Esophagus muscularis mucosa (tissue), 4 donors: ENCODE data around the gene CFAP54.

ENCODE experiments used
- EP300 ChIP-seq: sonication (generic); formaldehyde crosslinking; IDR thresholded peaks from one replicate; pipeline ENCODE4 v1.6.1; 2017; ENCODE audit warnings: antibody characterized with exemption
- POLR2A ChIP-seq: fragments of 450-650 bp; IDR thresholded peaks from one replicate; pipeline ENCODE4 v1.6.1; 2017; ENCODE audit warnings: antibody characterized with exemption, moderate library complexity, mild to moderate bottlenecking, low read depth
- POLR2AphosphoS5 ChIP-seq, 2 donors: sonication (generic); formaldehyde crosslinking; IDR thresholded peaks; one replicate each; pipeline ENCODE4 v1.6.1; 2017; ENCODE audit warnings: antibody characterized with exemption in 2 of 2
- TF ChIP-seq, protein P1 (sequence below), 3 experiments: fragments of 200-600 bp in 2 of 3; fragments of 450-650 bp in 1 of 3; sonication (generic) in 2 of 3; IDR thresholded peaks; one replicate each; pipeline ENCODE4 v1.5.1; 2017 to 2019; ENCODE audit warnings: antibody characterized with exemption in 3 of 3, mild to moderate bottlenecking in 2 of 3, moderate library complexity in 1 of 3

DNA sequence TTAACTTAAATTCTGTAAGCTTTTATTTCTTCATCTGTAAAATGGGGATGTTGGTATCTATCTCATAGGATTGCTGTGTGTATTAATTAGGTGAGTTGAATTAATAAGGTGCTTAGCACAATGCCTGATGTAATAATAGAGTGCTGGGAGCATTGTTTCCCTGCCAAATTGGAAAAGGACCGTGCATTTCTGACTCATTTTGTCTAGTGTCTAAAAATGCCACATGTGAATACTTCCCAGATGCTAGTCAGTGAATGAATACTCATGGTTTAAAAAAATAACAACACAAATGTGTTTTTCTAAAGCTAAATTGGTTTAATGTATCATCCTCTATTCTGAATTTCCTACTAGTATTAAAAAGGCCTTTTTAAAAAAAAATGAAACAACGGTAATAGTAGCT is 372.3 kb downstream of the CFAP54 start:
- TF ChIP-seq POLR2A (no peak), POLR2AphosphoS5 (IDR thresholded peaks at IDR 0.05) (no peak), EP300 (no peak)
- TF ChIP-seq, protein P1, sequence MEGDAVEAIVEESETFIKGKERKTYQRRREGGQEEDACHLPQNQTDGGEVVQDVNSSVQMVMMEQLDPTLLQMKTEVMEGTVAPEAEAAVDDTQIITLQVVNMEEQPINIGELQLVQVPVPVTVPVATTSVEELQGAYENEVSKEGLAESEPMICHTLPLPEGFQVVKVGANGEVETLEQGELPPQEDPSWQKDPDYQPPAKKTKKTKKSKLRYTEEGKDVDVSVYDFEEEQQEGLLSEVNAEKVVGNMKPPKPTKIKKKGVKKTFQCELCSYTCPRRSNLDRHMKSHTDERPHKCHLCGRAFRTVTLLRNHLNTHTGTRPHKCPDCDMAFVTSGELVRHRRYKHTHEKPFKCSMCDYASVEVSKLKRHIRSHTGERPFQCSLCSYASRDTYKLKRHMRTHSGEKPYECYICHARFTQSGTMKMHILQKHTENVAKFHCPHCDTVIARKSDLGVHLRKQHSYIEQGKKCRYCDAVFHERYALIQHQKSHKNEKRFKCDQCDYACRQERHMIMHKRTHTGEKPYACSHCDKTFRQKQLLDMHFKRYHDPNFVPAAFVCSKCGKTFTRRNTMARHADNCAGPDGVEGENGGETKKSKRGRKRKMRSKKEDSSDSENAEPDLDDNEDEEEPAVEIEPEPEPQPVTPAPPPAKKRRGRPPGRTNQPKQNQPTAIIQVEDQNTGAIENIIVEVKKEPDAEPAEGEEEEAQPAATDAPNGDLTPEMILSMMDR (IDR thresholded peaks at IDR 0.05): no peak
